DMS114 treated with DMSO at 0.1 percent for 48 hours (cell line): ENCODE results near the gene UBL7.
"Not testable (repeated sequence)": the region's sequence is repeated elsewhere in the genome, so short reads cannot be mapped to it uniquely, and the experiment has no call there.

Experiments
- DNase-seq: peaks from one replicate; lab custom pipeline; 2025; ENCODE audit not compliant: unreplicated experiment; lab: John Stamatoyannopoulos, UW

The UBL7 gene

GRCh38 chr15:74460871-74461846 lies at the start of gene UBL7:
Gene UBL7 (minus strand): TSS chr15:74461160. CDS start chr15:74458867, 2,293 bp downstream.
- peak; percentile 96 for DNase-seq

GRCh38 chr15:74506515-74506840 lies 45.5 kb upstream of the UBL7 start:
- DNase-seq = no peak

- no peak for DNase-seq
Observed at GRCh38 chr15:74505837-74506514, 45.0 kb upstream of the UBL7 start.

- DNase-seq = no peak
Observed at GRCh38 chr15:74504836-74505235, 43.9 kb upstream of the UBL7 start.

- DNase-seq = no peak
Observed at GRCh38 chr15:74504418-74504817, 43.5 kb upstream of the UBL7 start.

- no peak for DNase-seq
Observed at GRCh38 chr15:74502301-74502700, 41.3 kb upstream of the UBL7 start.

- no peak for DNase-seq
Observed at GRCh38 chr15:74500401-74500800, 39.4 kb upstream of the UBL7 start.

- no peak for DNase-seq
Observed at GRCh38 chr15:74499366-74499765, 38.4 kb upstream of the UBL7 start.

GRCh38 chr15:74497584-74497983 lies 36.6 kb upstream of the UBL7 start:
- DNase-seq = no peak

- DNase-seq = no peak
Observed at GRCh38 chr15:74496648-74497047, 35.7 kb upstream of the UBL7 start.

- DNase-seq = no peak
Observed at GRCh38 chr15:74490339-74490689, 29.4 kb upstream of the UBL7 start.

GRCh38 chr15:74489518-74490338 lies 28.8 kb upstream of the UBL7 start:
- peak; percentile 43 for DNase-seq

- no peak for DNase-seq
Observed at GRCh38 chr15:74488776-74489175, 27.8 kb upstream of the UBL7 start.

GRCh38 chr15:74482661-74483060 lies 21.7 kb upstream of the UBL7 start:
- no peak for DNase-seq

GRCh38 chr15:74480364-74480763 lies 19.4 kb upstream of the UBL7 start:
- DNase-seq = not testable (repeated sequence)

GRCh38 chr15:74471621-74472020 lies 10.7 kb upstream of the UBL7 start:
- DNase-seq = not testable (repeated sequence)

GRCh38 chr15:74470631-74471395 lies 9.9 kb upstream of the UBL7 start:
- no peak for DNase-seq

GRCh38 chr15:74468341-74469032 lies 7.5 kb upstream of the UBL7 start:
- no peak for DNase-seq

- no peak for DNase-seq
Observed at GRCh38 chr15:74466570-74466969, 5.6 kb upstream of the UBL7 start.

- no peak for DNase-seq
Observed at GRCh38 chr15:74464897-74465296, 3.9 kb upstream of the UBL7 start.
